SH-SY5Y (cell line): ENCODE measurements around the gene FGFRL1.

ENCODE experiments used
- GATA2 ChIP-seq: IDR thresholded peaks from 2 replicates; pipeline ENCODE4 v1.6.1; 2011; ENCODE audit warnings: mild to moderate bottlenecking, low read depth, low read length
- GATA3 ChIP-seq: IDR thresholded peaks from 2 replicates; pipeline ENCODE4 v1.6.1; 2011; ENCODE audit warnings: low read depth, mild to moderate bottlenecking, low read length, moderate library complexity

GRCh38 chr4:1050486-1051213 is 39.2 kb downstream of the FGFRL1 start:
- TF ChIP-seq GATA3 (no peak), GATA2 (no peak)
